GM18526 (cell line): ENCODE results near the gene GGTLC2.

Experiments used
- POLR2A ChIP-seq: IDR thresholded peaks from 3 replicates; pipeline ENCODE4 v1.6.1; 2011; ENCODE audit not compliant: insufficient read length; ENCODE audit errors: extremely low read depth

GGTLC2 gene

DNA sequence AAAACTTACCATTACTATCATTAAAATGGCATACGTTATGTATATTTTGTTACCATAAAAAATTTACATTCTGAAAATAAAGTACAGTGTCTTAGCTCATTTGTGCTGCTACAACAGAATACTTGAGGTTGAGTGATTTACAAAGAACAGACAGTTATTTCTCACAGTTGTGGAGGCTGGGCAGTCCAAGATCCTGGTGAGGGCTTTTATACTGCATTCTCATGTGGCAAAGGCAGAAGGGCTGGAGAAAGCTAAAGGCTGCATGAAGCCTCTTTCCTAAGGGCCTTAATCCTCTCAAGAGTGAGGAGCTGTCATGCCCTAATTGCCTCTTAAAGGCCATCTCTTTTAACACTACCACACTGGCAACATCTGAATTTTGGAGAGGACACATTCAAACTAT is 13.3 kb downstream of the GGTLC2 start:
- TF ChIP-seq POLR2A = no peak

DNA sequence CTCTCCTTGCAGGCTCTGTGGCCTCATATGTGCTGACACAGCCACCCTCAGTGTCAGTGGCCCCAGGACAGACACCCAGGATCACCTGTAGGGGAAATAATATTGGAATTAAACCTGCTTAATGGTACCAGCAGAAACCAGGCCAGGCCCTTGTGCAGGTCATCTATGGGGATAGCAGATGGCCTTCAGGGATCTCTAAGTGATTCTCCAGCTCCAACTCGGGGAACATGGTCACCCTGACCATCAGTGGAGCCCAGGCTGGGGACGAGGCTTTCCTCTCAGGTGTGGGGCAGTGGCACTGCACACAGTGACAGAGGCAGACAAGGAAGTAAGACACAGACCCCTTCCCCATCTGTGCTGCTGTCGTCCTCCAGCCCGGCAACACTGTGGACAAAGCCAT is 16.9 kb downstream of the GGTLC2 start:
- no peak for TF ChIP-seq POLR2A

DNA sequence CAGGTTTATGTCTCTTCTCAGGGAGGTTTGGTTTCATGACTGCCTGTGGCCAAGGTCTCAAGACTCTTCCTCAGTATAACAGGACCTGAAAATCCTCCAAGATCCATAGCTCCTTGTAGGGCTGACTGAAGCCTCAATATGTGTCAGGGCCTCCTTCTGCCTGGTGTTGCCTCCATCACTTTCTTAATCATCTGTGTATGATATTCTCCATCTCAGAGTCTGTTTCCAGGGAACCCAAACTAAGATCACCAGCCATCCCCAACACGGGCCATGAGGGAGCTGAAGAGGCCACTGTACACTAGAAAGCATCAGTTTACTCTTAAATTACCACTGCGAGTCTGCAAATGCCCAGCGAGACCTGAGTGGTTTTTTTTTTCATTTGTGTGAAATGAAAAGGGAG is 17.7 kb downstream of the GGTLC2 start:
- TF ChIP-seq POLR2A = no peak

DNA sequence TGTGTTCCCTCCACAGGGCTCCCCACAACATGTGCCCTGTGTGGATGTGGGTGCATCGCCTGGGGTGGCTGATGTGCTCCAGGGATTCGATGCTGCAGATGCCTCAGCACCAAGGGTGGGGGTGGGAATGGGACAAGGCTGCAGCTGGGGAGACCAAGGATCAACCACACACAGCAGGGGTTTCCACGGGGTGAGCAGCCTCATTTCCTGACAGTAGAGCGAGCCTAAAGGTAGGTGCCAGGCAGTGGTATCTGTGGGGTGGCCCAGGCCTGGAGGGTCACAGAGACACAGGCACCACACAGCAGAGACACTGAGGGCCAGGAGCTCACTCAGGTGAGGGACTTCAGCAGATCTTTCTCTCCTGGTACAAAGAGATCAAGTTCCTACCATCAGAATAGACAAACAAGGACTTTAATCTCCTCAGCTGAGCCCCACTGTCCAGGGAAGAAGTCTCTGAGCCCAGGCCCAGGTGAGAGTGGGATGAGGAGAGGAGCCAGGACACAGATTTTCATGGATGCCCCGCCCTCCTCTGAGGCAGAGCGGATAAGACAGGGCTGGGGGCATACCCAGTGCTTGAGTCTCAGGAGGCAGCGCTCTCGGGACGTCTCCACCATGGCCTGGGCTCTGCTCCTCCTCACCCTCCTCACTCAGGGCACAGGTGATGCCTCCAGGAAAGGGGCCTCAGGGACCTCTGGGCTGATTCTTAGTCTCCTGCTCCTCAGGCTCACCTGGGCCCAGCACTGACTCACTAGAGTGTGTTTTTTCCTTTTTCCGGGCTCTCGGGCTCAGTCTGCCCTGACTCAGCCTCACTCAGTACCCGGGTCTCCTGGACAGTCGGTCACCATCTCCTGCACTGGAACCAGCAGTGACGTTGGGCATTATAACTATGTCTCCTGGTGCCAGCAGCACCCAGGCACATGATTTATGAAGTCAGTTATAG is 19.7 kb downstream of the GGTLC2 start:
- no peak for TF ChIP-seq POLR2A

DNA sequence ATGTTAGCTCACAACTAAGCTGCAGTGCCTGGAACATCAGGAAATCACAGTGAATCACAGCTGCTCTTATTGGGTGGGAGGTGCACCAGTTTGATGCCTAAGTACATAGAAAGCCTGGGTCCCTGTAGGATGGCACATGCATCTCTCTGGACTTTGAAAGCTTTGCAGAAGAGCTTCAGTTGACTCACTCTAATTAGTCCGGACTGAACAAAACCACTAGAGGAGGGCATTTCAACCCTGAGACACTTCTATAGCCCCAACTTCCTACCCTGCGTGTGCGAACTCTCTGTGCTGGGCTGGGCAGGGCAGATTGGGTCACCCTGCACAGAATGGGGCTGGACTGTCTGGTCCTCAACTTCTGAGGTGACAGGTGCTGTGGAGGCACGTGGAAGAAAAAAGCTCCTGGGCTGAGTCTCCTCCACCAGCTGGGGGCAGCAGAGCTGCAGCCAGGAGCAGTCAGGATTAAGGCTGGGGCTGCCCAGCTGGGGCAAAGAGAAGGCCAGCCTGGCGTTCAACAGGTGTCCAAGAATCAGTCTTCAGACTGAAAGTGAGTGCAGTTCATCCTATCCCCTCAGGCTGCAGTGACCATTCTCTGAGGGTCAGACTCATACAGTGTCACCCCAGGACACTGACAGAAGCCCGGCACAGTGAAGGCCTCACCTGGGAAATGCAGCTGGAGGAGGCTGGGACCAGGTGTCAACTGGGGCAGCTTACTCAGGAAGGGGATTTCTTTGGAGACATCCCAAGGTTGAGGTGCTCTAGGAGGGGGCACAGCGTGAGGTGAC is 22.1 kb downstream of the GGTLC2 start:
- TF ChIP-seq POLR2A = no peak

DNA sequence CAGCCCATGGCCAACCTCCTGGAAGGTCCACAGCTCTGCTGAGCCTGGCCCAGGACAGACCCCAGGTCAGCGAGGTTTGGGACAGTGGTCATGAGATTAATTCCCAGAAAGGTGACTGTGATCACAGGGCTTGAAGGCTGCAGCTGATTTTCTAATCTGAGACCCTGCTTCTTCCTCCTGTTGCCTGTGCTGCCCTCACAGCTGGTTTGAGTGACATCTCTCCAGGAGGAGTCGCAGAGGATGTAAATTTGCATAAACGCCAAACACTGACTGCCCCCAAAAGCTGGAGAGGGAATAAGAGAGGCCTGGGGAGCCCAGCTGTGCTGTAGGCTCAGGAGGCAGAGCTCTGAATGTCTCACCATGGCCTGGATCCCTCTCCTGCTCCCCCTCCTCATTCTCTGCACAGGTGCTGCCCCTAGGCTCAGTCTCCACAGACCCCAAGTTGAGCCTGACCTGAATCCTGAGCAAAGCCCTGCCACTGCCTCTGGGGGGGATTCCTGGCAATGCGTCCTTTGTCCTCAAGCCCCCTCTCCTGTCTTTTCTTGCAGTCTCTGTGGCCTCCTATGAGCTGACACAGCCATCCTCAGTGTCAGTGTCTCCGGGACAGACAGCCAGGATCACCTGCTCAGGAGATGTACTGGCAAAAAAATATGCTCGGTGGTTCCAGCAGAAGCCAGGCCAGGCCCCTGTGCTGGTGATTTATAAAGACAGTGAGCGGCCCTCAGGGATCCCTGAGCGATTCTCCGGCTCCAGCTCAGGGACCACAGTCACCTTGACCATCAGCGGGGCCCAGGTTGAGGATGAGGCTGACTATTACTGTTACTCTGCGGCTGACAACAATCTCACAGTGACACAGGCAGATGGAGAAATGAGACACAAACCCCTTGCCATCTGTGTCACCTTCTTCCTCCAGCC is 23.8 kb downstream of the GGTLC2 start:
- TF ChIP-seq POLR2A = no peak

DNA sequence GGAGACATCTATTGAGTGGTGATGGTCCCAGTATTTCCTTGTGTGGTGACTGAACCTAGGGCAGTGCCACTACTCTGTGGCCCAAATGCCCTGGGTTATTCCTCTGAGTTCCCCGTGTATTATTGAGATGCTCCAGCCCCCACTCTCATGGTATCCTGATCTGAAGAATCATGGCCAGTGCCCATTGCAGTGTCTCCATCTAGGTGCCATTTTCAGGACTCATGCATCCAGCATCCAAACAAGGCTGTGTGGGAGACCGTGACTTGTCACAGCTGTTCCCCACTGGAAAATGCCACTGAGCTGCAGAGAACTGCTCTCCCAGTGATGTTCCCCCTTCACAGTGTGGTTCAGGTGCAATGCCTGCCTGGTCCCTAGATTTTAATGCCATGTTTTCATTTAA is 24.7 kb downstream of the GGTLC2 start:
- TF ChIP-seq POLR2A = no peak

DNA sequence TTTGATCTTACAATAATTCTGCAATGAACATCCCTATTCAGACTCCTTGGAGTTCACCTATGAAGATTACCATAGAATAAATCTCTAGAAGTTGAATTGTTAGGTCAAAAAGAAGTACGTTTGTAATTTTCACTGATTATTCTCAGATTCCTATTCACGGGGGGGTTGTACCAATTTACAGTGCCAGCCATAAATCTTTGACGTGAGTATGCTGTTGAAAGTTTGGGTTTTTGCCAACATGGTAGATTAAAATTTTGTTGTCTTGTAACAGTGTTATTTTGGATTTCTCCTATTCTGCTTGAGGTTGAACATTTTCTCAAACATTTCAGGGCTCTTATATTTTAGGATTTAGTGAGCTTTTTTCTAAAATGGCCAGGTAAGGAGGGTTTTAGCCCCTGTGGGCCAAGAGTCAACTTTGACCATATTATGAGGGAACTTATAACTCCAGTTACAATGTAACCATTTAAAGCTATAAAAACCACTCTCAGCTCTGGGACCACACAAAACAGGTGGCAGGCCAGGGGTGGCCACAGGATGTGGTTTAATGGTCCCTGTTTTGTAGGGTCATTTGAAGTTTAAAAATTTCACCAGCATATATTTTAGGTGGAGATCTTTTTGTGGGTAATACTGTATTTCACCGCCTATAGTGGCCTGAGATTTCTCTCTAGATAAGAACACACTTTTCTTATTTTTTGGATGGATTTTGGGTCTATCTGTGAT is 25.8 kb downstream of the GGTLC2 start:
- TF ChIP-seq POLR2A = no peak

DNA sequence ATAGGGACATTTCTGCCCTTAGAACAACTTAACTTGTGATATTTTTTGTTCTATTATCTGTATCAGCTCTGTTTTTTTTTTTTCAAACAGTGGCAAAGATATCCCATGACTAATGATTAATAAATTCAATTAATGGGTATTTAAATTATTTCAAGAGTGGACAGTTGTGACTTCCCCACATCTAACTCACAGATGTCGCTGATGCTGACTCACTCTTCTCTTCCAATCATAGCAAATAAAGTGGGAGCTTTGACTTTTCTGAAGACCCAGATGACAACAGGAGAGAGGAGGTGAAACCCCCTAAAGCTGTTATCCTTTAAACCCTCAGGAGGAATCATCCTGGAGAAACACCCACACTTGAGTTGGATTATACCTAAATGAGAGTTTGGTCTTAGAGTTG is 27.1 kb downstream of the GGTLC2 start:
- TF ChIP-seq POLR2A = no peak

DNA sequence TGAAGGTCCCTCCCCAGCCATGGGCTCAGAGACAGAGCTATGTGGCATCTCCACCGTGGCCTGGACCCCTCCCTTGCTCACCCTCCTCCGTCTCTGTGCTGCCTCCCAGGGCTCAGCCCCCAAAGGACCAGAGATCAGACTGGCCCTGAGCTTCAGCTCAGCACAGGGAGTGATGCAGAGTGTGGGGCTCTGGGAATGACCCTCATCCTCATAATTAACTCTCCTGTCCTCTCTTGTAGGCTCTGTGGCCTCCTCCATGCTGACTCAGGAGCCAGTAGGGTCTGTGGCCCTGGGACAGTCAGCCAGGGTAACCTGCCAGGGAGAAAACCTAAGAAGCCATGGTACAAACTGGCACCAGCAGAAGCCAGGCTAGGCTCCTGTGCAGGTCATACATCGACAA is 28.7 kb downstream of the GGTLC2 start:
- TF ChIP-seq POLR2A = no peak

DNA sequence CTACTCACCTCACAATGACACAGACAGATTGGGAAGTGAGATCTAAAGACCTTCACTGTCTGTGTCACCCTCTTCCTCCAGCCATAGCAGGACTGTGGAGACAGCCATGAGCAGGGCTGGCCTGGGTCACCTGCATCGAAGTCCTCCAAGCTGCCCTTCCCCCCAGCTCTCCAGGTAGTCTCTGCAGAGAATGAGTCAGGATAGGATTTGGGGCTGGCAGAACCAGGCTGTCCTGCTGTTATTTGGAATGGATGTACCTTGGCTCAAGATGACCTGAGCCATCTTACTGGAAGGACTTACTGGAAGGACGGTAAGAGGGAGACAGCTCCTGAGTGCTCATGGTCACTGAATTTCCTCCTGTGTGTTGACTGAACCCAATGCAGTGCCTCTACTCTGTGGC is 29.2 kb downstream of the GGTLC2 start:
- no peak for TF ChIP-seq POLR2A

DNA sequence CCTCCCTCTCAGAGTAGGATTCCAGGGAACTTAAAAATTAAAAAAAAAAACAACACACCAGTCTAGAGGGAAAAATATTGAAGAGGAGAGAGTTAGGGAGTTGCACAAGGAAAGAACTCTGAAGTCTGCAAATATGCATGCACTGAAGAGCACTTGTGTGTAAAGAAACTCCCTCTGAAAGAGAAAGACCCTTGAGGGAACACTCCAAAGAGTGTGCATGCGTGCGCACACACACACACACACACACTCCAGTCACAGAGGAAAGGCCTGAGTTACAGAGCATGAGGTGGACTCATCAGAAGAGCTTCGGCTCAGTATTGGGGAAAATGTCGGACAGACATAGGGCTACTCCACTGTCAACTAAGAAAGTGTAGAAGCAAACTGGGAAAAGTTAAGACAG is 30.1 kb downstream of the GGTLC2 start:
- TF ChIP-seq POLR2A = no peak

DNA sequence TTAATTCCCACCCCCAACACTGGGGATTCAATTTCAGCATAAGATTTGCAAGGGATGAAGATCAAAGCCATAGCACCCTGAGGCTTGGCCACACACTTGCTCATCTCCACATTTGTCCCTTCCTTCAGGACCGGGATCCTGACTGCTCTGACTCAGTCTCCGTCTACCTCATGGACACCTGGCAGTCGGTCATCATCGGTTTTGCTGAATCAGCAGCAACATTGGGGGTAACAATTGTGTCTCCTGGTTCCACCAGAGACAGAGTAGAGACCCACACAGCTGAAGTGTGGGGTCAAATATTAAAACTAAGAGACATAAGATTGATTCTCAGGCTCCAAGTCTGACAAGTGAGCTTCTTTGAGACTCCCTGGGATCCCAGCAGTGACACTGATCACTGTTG is 34.6 kb downstream of the GGTLC2 start:
- TF ChIP-seq POLR2A = no peak

DNA sequence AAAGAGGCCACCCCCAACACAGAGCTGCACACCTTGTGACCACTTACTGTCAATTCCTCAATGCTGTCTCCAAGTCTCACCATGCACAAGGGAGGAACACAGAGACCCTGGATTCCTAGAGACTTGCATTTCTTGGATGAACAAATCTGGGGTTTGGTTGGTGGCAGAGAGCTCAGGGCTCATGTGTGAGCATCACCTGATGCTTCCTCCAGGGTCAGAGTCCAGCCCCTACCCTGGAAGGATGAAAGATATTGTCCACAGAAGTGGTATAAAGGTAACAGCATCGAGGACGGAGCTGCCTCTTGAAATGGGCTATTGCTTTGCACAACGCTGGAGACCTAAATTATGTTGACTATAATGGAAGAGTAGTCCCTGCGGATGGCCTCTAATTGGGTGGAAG is 36.0 kb downstream of the GGTLC2 start:
- TF ChIP-seq POLR2A = no peak
